Measurements from ENCODE around the gene PPID. TPM values are rescaled to one million over a fixed set of nuclear protein-coding genes. Genes with fewer than 3 reads are reported as not detected.

The PPID gene
- total and polyA plus RNA-seq, 9 of the 15 experiments (the other 6 are each of a cell fraction or from before 2014, with no cell fraction given): 46.5 to 160 (median 98.6) TPM

DNA sequence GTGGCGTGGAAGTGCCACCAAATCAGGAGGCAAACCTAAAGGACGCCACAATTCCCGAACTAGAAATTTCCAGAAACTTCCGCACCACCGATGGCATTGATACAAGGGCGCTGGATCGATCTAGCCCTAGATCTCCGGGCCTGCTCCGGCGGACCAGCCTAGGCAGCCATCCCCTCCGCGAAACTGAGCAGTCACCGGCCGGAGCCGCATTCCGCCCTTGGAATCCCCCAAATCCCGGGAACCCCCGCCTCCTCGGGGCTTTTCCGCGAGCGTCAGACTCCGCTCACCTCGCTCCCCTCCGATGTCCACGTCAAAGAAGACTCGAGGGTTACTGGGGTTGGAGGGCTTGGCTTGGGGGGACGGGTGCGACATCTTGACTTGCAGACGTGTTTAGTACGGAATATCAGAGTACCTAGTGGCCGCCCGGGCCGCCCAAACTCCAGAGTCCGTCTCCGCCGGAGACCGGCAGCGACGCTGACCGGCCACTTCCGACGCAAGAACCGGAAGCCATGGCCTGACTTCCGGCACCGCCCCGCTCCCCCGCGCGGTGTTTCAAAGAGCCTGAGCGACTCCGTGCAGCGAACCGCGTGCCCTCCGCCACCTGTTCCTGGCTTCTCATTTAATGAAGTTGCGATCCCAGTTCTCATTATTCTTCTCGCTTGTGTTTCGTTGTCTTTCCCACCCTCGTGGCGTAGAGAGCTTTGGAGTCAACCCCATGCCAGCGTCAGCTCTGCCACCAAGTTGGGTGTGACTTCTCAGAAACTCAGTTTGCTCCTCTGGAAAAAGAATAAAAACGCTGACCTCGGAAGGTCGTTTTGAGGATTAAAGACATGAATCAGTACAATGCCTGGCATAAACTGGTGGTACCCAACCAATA is at the start of gene PPID (continued):
- TF ChIP-seq, protein P1, sequence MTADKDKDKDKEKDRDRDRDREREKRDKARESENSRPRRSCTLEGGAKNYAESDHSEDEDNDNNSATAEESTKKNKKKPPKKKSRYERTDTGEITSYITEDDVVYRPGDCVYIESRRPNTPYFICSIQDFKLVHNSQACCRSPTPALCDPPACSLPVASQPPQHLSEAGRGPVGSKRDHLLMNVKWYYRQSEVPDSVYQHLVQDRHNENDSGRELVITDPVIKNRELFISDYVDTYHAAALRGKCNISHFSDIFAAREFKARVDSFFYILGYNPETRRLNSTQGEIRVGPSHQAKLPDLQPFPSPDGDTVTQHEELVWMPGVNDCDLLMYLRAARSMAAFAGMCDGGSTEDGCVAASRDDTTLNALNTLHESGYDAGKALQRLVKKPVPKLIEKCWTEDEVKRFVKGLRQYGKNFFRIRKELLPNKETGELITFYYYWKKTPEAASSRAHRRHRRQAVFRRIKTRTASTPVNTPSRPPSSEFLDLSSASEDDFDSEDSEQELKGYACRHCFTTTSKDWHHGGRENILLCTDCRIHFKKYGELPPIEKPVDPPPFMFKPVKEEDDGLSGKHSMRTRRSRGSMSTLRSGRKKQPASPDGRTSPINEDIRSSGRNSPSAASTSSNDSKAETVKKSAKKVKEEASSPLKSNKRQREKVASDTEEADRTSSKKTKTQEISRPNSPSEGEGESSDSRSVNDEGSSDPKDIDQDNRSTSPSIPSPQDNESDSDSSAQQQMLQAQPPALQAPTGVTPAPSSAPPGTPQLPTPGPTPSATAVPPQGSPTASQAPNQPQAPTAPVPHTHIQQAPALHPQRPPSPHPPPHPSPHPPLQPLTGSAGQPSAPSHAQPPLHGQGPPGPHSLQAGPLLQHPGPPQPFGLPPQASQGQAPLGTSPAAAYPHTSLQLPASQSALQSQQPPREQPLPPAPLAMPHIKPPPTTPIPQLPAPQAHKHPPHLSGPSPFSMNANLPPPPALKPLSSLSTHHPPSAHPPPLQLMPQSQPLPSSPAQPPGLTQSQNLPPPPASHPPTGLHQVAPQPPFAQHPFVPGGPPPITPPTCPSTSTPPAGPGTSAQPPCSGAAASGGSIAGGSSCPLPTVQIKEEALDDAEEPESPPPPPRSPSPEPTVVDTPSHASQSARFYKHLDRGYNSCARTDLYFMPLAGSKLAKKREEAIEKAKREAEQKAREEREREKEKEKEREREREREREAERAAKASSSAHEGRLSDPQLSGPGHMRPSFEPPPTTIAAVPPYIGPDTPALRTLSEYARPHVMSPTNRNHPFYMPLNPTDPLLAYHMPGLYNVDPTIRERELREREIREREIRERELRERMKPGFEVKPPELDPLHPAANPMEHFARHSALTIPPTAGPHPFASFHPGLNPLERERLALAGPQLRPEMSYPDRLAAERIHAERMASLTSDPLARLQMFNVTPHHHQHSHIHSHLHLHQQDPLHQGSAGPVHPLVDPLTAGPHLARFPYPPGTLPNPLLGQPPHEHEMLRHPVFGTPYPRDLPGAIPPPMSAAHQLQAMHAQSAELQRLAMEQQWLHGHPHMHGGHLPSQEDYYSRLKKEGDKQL (CRISPR knock-in tag; IDR thresholded peaks at IDR 0.05; ENCODE audit: borderline replicate concordance): peak; percentile 69; the same call in 1 of the 2 replicates
- TF ChIP-seq ARID4B (CRISPR knock-in tag; IDR thresholded peaks at IDR 0.05): no peak; the same call in none of the 2 replicates
- 0 out of 6 replicates have a peak, but pooled peaks of 2 of the 3 experiments have one; percentile 5 to 7 for TF ChIP-seq CTCF (IDR thresholded peaks at IDR 0.05 in 2 of 3, conservative IDR thresholded peaks at IDR 0.05 in 1 of 3; ENCODE audit: insufficient read depth in 2 of 3, low read depth in 1 of 3, low read length in 3 of 3)
- peak; percentile 93 for TF ChIP-seq POLR2A (conservative IDR thresholded peaks at IDR 0.05)
- TF ChIP-seq, protein P2, sequence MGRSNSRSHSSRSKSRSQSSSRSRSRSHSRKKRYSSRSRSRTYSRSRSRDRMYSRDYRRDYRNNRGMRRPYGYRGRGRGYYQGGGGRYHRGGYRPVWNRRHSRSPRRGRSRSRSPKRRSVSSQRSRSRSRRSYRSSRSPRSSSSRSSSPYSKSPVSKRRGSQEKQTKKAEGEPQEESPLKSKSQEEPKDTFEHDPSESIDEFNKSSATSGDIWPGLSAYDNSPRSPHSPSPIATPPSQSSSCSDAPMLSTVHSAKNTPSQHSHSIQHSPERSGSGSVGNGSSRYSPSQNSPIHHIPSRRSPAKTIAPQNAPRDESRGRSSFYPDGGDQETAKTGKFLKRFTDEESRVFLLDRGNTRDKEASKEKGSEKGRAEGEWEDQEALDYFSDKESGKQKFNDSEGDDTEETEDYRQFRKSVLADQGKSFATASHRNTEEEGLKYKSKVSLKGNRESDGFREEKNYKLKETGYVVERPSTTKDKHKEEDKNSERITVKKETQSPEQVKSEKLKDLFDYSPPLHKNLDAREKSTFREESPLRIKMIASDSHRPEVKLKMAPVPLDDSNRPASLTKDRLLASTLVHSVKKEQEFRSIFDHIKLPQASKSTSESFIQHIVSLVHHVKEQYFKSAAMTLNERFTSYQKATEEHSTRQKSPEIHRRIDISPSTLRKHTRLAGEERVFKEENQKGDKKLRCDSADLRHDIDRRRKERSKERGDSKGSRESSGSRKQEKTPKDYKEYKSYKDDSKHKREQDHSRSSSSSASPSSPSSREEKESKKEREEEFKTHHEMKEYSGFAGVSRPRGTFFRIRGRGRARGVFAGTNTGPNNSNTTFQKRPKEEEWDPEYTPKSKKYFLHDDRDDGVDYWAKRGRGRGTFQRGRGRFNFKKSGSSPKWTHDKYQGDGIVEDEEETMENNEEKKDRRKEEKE (IDR thresholded peaks at IDR 0.05; ENCODE audit: borderline replicate concordance in 1 of 2, control insufficient read depth in 1 of 2, low read depth in 2 of 2, low read length in 1 of 2): peak in 1 of 2 experiments; percentile 68; a peak in 1 of 4 replicates
- TF ChIP-seq ZFX (CRISPR knock-in tag; IDR thresholded peaks at IDR 0.05): peak; percentile 62
